B cell (primary cell): ENCODE data around the gene RELCH. TPM values are rescaled to one million over a fixed set of nuclear protein-coding genes. Genes with fewer than 3 reads are reported as not detected.

Experiments
- ATAC-seq: fragments of 200-7000 bp; cut with Tn5 transposase; one replicate; pipeline ENCODE4 v1.10.0; 2021; ENCODE audit warnings: low read depth, mild to moderate bottlenecking, moderate number of reproducible peaks, moderate library complexity
- CTCF ChIA-PET: fragments of 350-600 bp; sonication (Branson Sonifier 250); formaldehyde crosslinking; loops from one replicate; lab custom pipeline; 2021; ENCODE audit warnings: antibody characterized with exemption, inconsistent platforms; lab: Charles Lee
- POLR2A ChIA-PET: fragments of 350-600 bp; sonication (Branson Sonifier 250); formaldehyde crosslinking; loops from one replicate; lab custom pipeline; 2021; ENCODE audit warnings: antibody characterized with exemption; lab: Charles Lee
- DNase-seq: peaks from one replicate; pipeline ENCODE4 v3.0.0; 2013
- H2AFZ ChIP-seq: 2 replicates; pipeline ENCODE4 v1.6.1; 2012; ENCODE audit warnings: mild to moderate bottlenecking, low read depth, low read length; ENCODE audit not compliant: insufficient read depth, poor library complexity, severe bottlenecking
- H3K27ac ChIP-seq, 2 donors: 1 replicate in 1 of 2; 2 replicates in 1 of 2; pipeline ENCODE4 v1.5.1; 2012 to 2013; ENCODE audit warnings: low read length in 2 of 2, mild to moderate bottlenecking in 2 of 2, moderate library complexity in 1 of 2
- H3K27me3 ChIP-seq, 4 experiments: fragments of 200-600 bp in 1 of 4; sonication (generic) in 1 of 4; replicated peaks in 1 of 4; 1 replicate in 2 of 4; 2 replicates in 2 of 4; pipeline versions ENCODE4 v1.6.1 to v1.7.0; 2013 to 2016; ENCODE audit warnings: low read length in 3 of 4, mild to moderate bottlenecking in 2 of 4, mixed read lengths in 1 of 4, moderate library complexity in 1 of 4; ENCODE audit not compliant: insufficient read depth in 4 of 4, control insufficient read depth in 3 of 4; ENCODE audit errors: control extremely low read depth in 1 of 4
- H3K36me3 ChIP-seq, 2 experiments: replicated peaks in 1 of 2; 1 replicate in 1 of 2; 2 replicates in 1 of 2; pipeline versions ENCODE4 v1.6.1 to v1.7.1; 2013; ENCODE audit warnings: low read length in 1 of 2; ENCODE audit not compliant: insufficient read depth in 2 of 2, control insufficient read depth in 1 of 2; ENCODE audit errors: control extremely low read depth in 1 of 2, extremely low read depth in 1 of 2
- H3K4me1 ChIP-seq, 2 donors: fragments of 200-600 bp in 1 of 2; sonication (generic) in 1 of 2; 1 replicate in 1 of 2; 2 replicates in 1 of 2; pipeline versions ENCODE4 v1.5.1 to v1.6.1; 2013 to 2017; ENCODE audit warnings: low read length in 2 of 2; ENCODE audit not compliant: control insufficient read depth in 2 of 2, insufficient read depth in 2 of 2
- H3K4me2 ChIP-seq: replicated peaks from 2 replicates; pipeline ENCODE3; 2012; ENCODE audit warnings: mild to moderate bottlenecking, low read depth, low read length; ENCODE audit not compliant: poor library complexity, severe bottlenecking
- H3K4me3 ChIP-seq, 5 experiments: fragments of 200-600 bp in 1 of 5; sonication (generic) in 1 of 5; 1 replicate in 3 of 5; 2 replicates in 2 of 5; pipeline versions ENCODE4 v1.5.1 to v1.7.0; 2011 to 2016; ENCODE audit warnings: low read length in 4 of 5, mild to moderate bottlenecking in 4 of 5, low read depth in 2 of 5, control low read depth in 1 of 5, moderate library complexity in 1 of 5; ENCODE audit not compliant: insufficient read depth in 1 of 5; ENCODE audit errors: control extremely low read depth in 1 of 5, extremely low read depth in 1 of 5
- H3K79me2 ChIP-seq: fragments of 200-600 bp; sonication (generic); one replicate; pipeline ENCODE4 v1.6.0; 2016; ENCODE audit warnings: low read length; ENCODE audit not compliant: control insufficient read depth, insufficient read depth
- H3K9ac ChIP-seq: fragments of 200-600 bp; sonication (generic); 2 replicates; pipeline ENCODE4 v1.6.1; 2017; ENCODE audit warnings: mild to moderate bottlenecking, low read length, moderate library complexity
- H3K9me3 ChIP-seq, 3 donors: one replicate each; pipeline versions ENCODE4 v1.6.1 to v1.7.1; 2013; ENCODE audit warnings: low read length in 2 of 3; ENCODE audit not compliant: control insufficient read depth in 2 of 3, insufficient read depth in 1 of 3; ENCODE audit errors: control extremely low read depth in 1 of 3
- H4K20me1 ChIP-seq: 2 replicates; pipeline ENCODE4 v1.6.0; 2012; ENCODE audit warnings: mild to moderate bottlenecking, low read length; ENCODE audit not compliant: insufficient read depth, control insufficient read depth, poor library complexity, severe bottlenecking
- H3K27ac Mint-ChIP-seq: one replicate; pipeline ENCODE4 v1.8.0; 2021; ENCODE audit warnings: mixed read lengths
- H3K27me3 Mint-ChIP-seq: one replicate; pipeline ENCODE4 v1.8.0; 2021; ENCODE audit warnings: mixed read lengths
- H3K4me1 Mint-ChIP-seq: one replicate; pipeline ENCODE4 v1.8.0; 2021; ENCODE audit warnings: mixed read lengths
- H3K4me3 Mint-ChIP-seq: one replicate; pipeline ENCODE4 v1.8.0; 2021; ENCODE audit warnings: mixed read lengths
- H3K9me3 Mint-ChIP-seq: one replicate; pipeline ENCODE4 v1.8.0; 2022; ENCODE audit warnings: mixed read lengths; ENCODE audit not compliant: insufficient read depth
- CTCF ChIP-seq: fragments of 200-600 bp; IDR thresholded peaks from one replicate; pipeline ENCODE4 v1.8.0; 2022; ENCODE audit warnings: antibody characterized with exemption, mild to moderate bottlenecking
- EZH2 ChIP-seq: IDR thresholded peaks from 2 replicates; pipeline ENCODE4 v1.6.1; 2012; ENCODE audit warnings: borderline replicate concordance, low read depth, mild to moderate bottlenecking, moderate library complexity, low read length; ENCODE audit not compliant: insufficient read depth, poor library complexity, severe bottlenecking
- WGBS: methylation state at CpG from one replicate; pipeline ENCODE4 v1.1.5; 2013; ENCODE audit warnings: missing lambda C conversion rate; ENCODE audit not compliant: insufficient coverage; 5-methylcytosine and 5-hydroxymethylcytosine counted together
- intact Hi-C: fragments of 100-400 bp; cut with micrococcal nuclease; formaldehyde crosslinking; loops from one replicate; pipeline ENCODE4 v1.10.0; 2022
- polyA plus RNA-seq: library from polyadenylated mRNA; depleted of rRNA; stranded (reverse); fragments of >200 nt; gene quantifications from 2 replicates; pipeline ENCODE4 v1.2.3, GENCODE V29; 2012
- total RNA-seq, 2 donors: library from RNA; stranded (reverse); fragments of 120-200 nt in 1 of 2; gene quantifications; 1 replicate in 1 of 2; 2 replicates in 1 of 2; pipeline versions ENCODE4 v1.2.3 to v1.2.4, GENCODE V29; 2013 to 2022

Gene RELCH
- total and polyA plus RNA-seq, 2 donors (not counting 1 experiment from before 2014, with no cell fraction given), result 17.6 to 77.9 TPM

- no peak overlapping the region for H3K4me2 ChIP-seq
- 60% methylated on average over 15 of the region's 15 CpGs for WGBS
- no peak overlapping the region for H3K27ac ChIP-seq
- TF ChIP-seq CTCF, result no peak
- no peak for TF ChIP-seq EZH2
- no peaks in the 10 kb centered on the region for H3K79me2 ChIP-seq
- ChIA-PET CTCF (no interaction called here), POLR2A (no interaction called here)
- Mint-ChIP-seq H3K27me3 (peaks cover 78% of the 10 kb centered on the region), H3K9me3 (no peaks in the 10 kb centered on the region), H3K27ac (no peak overlapping the region), H3K4me1 (peaks cover 12% of the 10 kb centered on the region), H3K4me3 (no peak overlapping the region)
- no peak overlapping the region for H2AFZ ChIP-seq
- no peaks in the 10 kb centered on the region for H4K20me1 ChIP-seq
- H3K4me1 ChIP-seq, result peaks cover 18 to 19% of the 10 kb centered on the region in 2 donors
- H3K36me3 ChIP-seq, result no peaks in the 10 kb centered on the region
- peaks cover 0 to 8% (median 0%) of the 10 kb centered on the region in 3 donors for H3K9me3 ChIP-seq
- intact Hi-C loops, result loop anchor here (5.0 kb wide), 1 partner anchor 387 kb away; the partner anchor contains the start of gene PHLPP1
- H3K4me3 ChIP-seq, result no peak overlapping the region
- no peak for ATAC-seq
- no peak for DNase-seq
- H3K27me3 ChIP-seq, result peaks cover 0 to 64% (median 46%) of the 10 kb centered on the region in 4 experiments
- no peak overlapping the region for H3K9ac ChIP-seq
Observed at GRCh38 chr18:62329691-62330454, 142.8 kb downstream of the RELCH start.

- ATAC-seq (no peak), DNase-seq (no peak)
- Mint-ChIP-seq H3K27ac (no peak overlapping the region), H3K4me3 (no peak overlapping the region), H3K27me3 (peaks cover 80% of the 10 kb centered on the region), H3K4me1 (peaks cover 12% of the 10 kb centered on the region), H3K9me3 (no peaks in the 10 kb centered on the region)
- ChIA-PET CTCF (no interaction called here), POLR2A (no interaction called here)
- Histone ChIP-seq H3K4me2 (no peak overlapping the region), H3K79me2 (no peaks in the 10 kb centered on the region), H3K9ac (no peak overlapping the region), H3K27me3 (peaks cover 0 to 61% (median 46%) of the 10 kb centered on the region in 4 experiments), H3K27ac (no peak overlapping the region), H3K36me3 (no peaks in the 10 kb centered on the region), H3K4me3 (no peak overlapping the region), H4K20me1 (no peaks in the 10 kb centered on the region), H3K4me1 (peaks cover 14 to 18% of the 10 kb centered on the region in 2 donors), H3K9me3 (peaks cover 0 to 5% (median 0%) of the 10 kb centered on the region in 3 donors), H2AFZ (no peak overlapping the region)
- intact Hi-C loops, result no loop called here
- TF ChIP-seq CTCF (no peak), EZH2 (no peak)
- WGBS, result 88% methylated on average over 6 of the region's 7 CpGs
Observed at GRCh38 chr18:62330650-62331049, 143.6 kb downstream of the RELCH start.
